Endothelial cell of umbilical vein (primary cell): ENCODE results near the gene NIT2.

Source experiments
- EZH2 ChIP-seq: IDR thresholded peaks from 2 replicates; pipeline ENCODE4 v1.6.1; 2012; ENCODE audit warnings: borderline replicate concordance, low read depth, mild to moderate bottlenecking, moderate library complexity, low read length, inconsistent platforms; ENCODE audit not compliant: severe bottlenecking
- JUN ChIP-seq: IDR thresholded peaks from 2 replicates; pipeline ENCODE4 v1.6.1; 2011; ENCODE audit warnings: borderline replicate concordance, low read depth; ENCODE audit not compliant: insufficient read length, insufficient read depth
- MAX ChIP-seq: IDR thresholded peaks from 2 replicates; pipeline ENCODE4 v1.6.1; 2011; ENCODE audit not compliant: insufficient read depth, insufficient read length
- POLR2A ChIP-seq: IDR thresholded peaks from 2 replicates; pipeline ENCODE4 v1.6.1; 2012; ENCODE audit warnings: low read depth, mild to moderate bottlenecking, control low read depth, low read length
- TF ChIP-seq, protein P1 (sequence below), 2 donors: IDR thresholded peaks; 1 replicate in 1 of 2; 2 replicates in 1 of 2; pipeline ENCODE4 v1.5.1; 2011; ENCODE audit warnings: low read length in 2 of 2, mild to moderate bottlenecking in 2 of 2, moderate library complexity in 2 of 2, control low read depth in 1 of 2, inconsistent platforms in 1 of 2, low read depth in 1 of 2; ENCODE audit not compliant: insufficient read depth in 1 of 2; ENCODE audit errors: extremely low read depth in 1 of 2

- TF ChIP-seq, protein P1, sequence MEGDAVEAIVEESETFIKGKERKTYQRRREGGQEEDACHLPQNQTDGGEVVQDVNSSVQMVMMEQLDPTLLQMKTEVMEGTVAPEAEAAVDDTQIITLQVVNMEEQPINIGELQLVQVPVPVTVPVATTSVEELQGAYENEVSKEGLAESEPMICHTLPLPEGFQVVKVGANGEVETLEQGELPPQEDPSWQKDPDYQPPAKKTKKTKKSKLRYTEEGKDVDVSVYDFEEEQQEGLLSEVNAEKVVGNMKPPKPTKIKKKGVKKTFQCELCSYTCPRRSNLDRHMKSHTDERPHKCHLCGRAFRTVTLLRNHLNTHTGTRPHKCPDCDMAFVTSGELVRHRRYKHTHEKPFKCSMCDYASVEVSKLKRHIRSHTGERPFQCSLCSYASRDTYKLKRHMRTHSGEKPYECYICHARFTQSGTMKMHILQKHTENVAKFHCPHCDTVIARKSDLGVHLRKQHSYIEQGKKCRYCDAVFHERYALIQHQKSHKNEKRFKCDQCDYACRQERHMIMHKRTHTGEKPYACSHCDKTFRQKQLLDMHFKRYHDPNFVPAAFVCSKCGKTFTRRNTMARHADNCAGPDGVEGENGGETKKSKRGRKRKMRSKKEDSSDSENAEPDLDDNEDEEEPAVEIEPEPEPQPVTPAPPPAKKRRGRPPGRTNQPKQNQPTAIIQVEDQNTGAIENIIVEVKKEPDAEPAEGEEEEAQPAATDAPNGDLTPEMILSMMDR (IDR thresholded peaks at IDR 0.05; ENCODE audit: extremely low read depth in 1 of 2, insufficient read depth in 1 of 2, low read depth in 1 of 2, low read length in 2 of 2) = no peak
- no peak for TF ChIP-seq EZH2
- TF ChIP-seq JUN = no peak
- TF ChIP-seq MAX = no peak
- TF ChIP-seq POLR2A = no peak
Observed at GRCh38 chr3:100384733-100385525, 50.4 kb downstream of the NIT2 start.
